ENCODE measurements around the gene CFAP300.
A peak's percentile ranks its signal among the peaks of the same experiment; 100 is the strongest.

CFAP300 gene

DNA sequence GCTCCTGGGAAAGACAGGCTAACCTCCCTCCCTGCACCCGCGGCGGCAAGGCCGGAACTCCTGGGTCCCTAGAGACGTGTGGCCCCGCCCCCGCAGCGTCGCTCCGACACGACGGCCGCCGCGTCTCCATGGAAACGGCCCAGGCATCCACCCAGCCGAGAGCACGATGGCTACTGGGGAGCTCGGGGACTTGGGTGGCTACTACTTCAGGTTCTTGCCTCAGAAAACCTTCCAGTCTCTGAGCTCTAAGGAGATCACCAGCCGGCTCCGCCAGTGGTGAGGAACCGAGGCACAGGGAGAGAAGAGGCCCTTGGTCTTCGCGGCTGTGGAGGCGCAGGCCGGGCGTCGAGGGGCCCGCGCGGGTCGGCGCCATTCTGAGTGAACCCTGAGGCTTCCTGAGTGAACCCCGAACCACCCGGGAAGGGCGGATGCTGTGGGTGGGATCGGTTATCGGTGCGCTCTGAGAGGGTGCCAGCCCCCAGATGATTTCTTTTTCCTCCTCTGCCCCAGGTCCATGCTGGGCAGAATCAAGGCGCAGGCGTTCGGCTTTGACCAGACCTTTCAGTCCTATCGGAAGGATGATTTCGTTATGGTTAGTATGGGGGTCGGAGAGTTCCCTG lies at the start of gene CFAP300:
Gene CFAP300 (plus strand): TSS at position 133 of the 620 bp plus-strand sequence. CDS start 34 bp downstream, at position 167.
- Mint-ChIP-seq H3K4me1 (ENCODE audit: low read depth) (peaks cover 5% of the 10 kb centered on the region), H3K4me3 (peak within 1 kb of the TSS; percentile 59), H3K36me3 (ENCODE audit: low read depth) (no peaks in the 10 kb centered on the region), H3K9me3 (peaks cover 3% of the 10 kb centered on the region), H3K27ac (no peak within 1 kb of the TSS), H3K27me3 (peaks cover 50% of the 10 kb centered on the region)

DNA sequence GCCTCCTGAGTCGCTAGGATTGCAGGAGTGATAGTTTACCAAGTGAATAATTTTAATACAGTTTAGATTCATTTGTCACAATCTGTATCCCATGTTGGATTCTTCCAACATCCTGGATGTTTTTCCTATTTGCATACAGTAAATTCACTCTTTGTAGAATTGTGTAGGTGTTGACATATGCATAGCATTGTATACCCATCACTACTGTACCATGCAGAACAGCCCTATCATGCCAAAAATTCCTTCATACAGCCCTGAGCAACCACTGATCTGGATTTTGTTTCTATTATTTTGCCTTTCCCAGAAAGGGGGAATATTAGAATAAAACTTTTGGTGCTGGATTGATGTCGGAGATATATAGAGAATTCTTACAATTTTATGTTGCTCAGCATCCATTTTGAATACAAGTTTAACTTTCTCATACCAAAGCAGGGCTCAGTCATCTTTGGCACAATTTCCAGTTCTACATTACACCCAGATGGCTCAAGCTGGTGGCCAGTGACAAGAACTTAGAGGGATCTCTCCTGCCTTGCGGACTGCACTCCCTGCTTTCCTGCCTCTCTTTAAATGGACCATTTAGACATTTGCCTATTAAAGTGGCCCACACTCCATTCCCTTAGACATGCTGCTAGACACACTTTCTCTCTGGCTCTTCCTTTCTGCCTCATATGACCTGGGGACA lies 45.4 kb upstream of the CFAP300 start:
- no peaks in the 10 kb centered on the region for H3K4me1 Mint-ChIP-seq (ENCODE audit: low read depth)
- H3K9me3 Mint-ChIP-seq: no peaks in the 10 kb centered on the region
- H3K27me3 Mint-ChIP-seq: no peaks in the 10 kb centered on the region
- H3K4me3 Mint-ChIP-seq: no peak overlapping the region
- H3K36me3 Mint-ChIP-seq (ENCODE audit: low read depth): no peaks in the 10 kb centered on the region
- no peak overlapping the region for H3K27ac Mint-ChIP-seq

DNA sequence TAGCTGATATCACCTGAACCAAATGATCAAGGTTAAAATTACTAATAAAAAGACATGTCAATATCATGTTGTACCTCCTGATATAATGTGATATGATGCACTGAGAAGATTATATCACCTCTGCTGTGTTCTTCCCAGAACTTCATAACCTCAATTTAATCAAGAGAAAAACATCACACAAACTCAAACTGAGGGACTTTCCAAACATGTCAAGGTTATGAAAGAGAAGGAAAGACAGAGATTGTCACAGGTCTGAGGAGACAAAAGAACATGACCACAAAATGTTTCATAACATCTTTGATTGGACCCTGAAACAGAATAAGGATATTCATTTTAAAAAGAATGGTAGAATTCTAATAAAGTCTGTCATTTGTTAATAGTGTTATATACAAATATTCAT lies 43.0 kb upstream of the CFAP300 start:
- no peaks in the 10 kb centered on the region for H3K4me1 Mint-ChIP-seq (ENCODE audit: low read depth)
- no peaks in the 10 kb centered on the region for H3K36me3 Mint-ChIP-seq (ENCODE audit: low read depth)
- no peak overlapping the region for H3K4me3 Mint-ChIP-seq
- H3K27ac Mint-ChIP-seq: no peak overlapping the region
- no peaks in the 10 kb centered on the region for H3K27me3 Mint-ChIP-seq
- no peaks in the 10 kb centered on the region for H3K9me3 Mint-ChIP-seq

DNA sequence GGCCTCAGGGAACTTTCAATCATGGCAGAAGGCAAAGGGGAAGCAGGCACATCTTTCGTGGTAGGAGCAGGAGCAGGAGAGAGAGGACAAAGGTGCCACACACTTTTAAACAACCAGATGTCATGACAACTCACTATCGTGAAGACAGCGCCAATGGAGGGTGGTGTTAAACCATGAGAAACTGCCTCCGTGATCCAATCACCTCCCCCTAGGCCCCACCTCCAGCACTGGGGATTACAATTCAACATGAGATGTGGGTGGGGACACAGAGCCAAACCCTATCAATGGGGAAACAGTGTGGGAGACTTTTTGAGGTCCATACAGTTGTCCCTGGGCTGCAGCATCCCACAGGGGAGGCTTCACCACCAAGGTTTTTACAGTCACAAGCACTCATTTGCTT lies 41.9 kb upstream of the CFAP300 start:
- H3K4me1 Mint-ChIP-seq (ENCODE audit: low read depth): no peaks in the 10 kb centered on the region
- no peak overlapping the region for H3K27ac Mint-ChIP-seq
- H3K9me3 Mint-ChIP-seq: no peaks in the 10 kb centered on the region
- H3K36me3 Mint-ChIP-seq (ENCODE audit: low read depth): no peaks in the 10 kb centered on the region
- peaks cover 7% of the 10 kb centered on the region for H3K27me3 Mint-ChIP-seq
- no peak overlapping the region for H3K4me3 Mint-ChIP-seq

DNA sequence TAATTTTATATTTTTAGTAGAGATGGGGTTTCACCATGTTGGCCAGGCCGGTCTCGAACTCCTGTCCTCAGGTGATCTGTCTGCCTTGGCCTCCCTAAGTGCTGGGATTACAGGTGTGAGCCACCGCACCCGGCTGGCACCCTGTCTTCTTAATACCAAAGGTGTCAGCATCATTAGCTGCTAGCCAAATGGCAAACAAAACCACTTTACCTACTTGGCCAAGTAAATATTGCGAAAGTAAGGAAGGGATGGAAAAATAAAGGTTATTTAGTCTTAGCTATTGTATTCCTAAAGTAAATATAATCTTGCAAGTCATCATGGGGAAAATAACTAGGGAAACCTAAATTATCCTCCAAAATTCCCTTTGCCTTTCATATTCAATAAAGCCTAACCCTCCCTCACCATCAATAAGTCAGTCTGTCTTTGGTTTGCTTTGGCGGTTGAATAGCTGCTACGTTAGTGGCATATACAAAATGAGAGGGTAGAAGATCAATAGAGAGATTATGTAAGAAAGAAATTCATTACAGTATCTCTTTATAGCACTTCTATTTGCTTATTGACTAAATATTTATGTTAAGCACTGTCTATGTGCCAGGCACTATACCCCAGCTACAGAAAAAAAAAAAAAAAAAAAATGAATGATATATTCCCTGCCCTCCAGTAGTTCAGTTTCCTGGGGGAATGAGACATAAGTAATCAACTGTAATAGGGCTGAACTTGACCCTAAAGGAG lies 40.2 kb upstream of the CFAP300 start:
- H3K27ac Mint-ChIP-seq: no peak overlapping the region
- H3K27me3 Mint-ChIP-seq: peaks cover 11% of the 10 kb centered on the region
- H3K4me3 Mint-ChIP-seq: no peak overlapping the region
- no peaks in the 10 kb centered on the region for H3K9me3 Mint-ChIP-seq
- H3K36me3 Mint-ChIP-seq (ENCODE audit: low read depth): no peaks in the 10 kb centered on the region
- no peaks in the 10 kb centered on the region for H3K4me1 Mint-ChIP-seq (ENCODE audit: low read depth)

DNA sequence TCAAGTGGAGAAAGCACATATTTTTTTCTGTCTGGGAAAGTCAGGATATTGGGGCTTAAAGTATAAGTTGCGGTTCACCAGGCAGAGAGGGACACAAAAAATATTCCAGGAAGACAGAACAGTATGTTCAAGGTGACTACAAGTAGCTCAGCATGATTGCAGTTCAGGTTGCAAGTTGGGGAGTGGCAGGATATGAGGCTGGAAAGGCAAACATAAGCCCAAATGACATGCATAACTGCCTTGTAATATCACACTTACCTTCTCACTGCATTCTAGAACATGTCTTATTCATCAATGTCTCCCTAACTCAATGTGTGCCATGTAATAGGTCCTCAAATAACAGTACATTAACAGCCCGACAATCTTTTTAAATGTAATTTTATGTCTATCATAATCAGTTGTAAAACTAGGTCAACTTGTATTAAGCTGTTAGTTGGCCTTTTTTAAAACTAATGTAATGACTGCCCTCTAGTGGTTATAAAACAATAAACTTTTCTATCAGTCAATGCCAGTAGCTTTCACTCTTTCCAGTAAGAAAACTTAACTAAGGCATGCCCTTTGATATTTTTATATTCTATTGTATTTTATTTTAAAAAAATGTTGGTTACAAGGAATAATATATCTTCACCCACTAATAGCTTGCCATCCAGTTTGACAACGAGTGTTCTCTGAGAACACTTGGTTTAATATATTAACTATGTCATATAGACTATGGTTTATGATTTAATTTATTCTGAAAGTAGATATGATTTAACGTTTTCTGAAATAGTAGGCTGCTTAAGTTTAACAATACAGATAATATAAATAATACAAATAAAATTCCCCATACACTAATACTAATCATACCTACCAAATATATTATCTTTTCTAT lies 39.4 kb upstream of the CFAP300 start:
- Mint-ChIP-seq H3K27me3 (peaks cover 16% of the 10 kb centered on the region), H3K27ac (no peak overlapping the region), H3K4me1 (ENCODE audit: low read depth) (no peaks in the 10 kb centered on the region), H3K4me3 (no peak overlapping the region), H3K36me3 (ENCODE audit: low read depth) (no peaks in the 10 kb centered on the region), H3K9me3 (no peaks in the 10 kb centered on the region)

DNA sequence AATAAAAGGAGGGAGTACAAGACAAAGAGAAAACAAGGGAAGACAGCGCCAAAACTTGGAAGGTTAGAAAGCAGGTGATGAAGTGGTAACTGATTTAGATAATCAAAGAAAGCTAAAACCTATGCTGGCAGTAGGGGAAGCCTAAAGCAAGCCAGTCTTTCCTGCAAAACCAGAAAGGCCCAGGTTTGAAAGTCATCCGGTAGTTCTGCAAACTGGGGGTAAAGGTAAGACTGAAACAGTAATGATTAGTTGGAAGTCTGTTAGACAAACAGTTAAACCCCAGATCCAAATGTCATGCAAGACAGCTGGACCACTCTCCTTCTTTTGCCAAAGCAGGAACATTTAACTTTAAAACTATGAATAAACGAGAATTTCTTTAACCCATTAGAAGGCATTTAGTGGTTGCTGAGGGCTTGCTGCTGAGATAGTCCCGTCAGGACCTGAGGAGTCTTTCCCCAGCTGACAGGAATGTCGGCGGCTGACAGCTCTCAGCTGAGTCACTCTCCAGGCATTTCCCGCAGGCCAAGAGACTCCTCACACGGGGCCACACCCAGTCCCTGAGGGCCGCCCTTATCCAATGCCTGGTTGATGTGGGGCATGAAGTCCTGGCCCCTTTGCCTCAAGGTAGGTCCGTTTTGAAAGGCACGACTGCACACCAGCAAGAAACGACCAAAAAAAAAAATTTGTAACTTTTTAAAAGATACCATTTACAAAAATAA lies 36.3 kb upstream of the CFAP300 start:
- Mint-ChIP-seq H3K27ac (no peak overlapping the region), H3K4me1 (ENCODE audit: low read depth) (no peaks in the 10 kb centered on the region), H3K36me3 (ENCODE audit: low read depth) (no peaks in the 10 kb centered on the region), H3K27me3 (peaks cover 16% of the 10 kb centered on the region), H3K4me3 (no peak overlapping the region), H3K9me3 (no peaks in the 10 kb centered on the region)

DNA sequence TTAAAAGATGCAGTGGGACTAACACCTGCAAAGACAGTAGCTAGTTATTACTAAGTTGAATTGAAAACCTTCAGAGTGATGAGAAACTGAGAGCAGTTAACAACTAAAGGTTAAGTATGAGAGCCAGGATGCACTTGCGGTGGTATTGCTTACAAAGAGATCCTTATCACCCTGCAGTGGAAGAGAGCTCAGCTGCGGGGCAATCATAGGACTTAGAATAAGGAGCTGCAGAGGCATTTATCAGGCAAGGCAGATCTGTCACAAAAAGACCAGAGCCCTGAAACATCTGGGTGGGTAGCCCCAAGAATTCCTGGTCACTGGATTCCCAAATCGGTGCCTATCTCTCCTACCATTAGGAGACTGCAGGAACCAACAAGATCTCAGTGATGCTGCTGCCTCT lies 34.3 kb upstream of the CFAP300 start:
- Mint-ChIP-seq H3K9me3 (no peaks in the 10 kb centered on the region), H3K27ac (no peak overlapping the region), H3K4me1 (ENCODE audit: low read depth) (no peaks in the 10 kb centered on the region), H3K36me3 (ENCODE audit: low read depth) (no peaks in the 10 kb centered on the region), H3K27me3 (peaks cover 16% of the 10 kb centered on the region), H3K4me3 (no peak overlapping the region)

DNA sequence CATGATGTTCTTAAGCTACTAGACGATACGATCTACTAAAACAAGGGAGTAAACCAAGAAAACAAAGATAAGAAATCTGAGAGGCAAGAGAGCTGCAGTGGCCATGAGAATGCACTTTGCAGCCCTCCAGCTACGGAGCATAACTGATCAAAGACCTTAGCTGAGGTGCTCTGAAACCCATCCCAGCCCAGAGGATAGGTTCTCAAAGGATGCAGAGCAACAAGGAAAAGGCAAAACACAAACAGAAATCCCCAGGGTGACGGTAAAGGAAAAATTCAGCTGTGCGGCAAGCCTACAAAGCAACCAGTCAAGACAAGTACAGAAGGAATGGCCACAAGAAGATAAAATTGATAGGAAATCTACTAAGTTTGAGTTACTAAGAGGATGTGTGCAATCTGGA lies 32.5 kb upstream of the CFAP300 start:
- H3K4me1 Mint-ChIP-seq (ENCODE audit: low read depth): no peaks in the 10 kb centered on the region
- no peak overlapping the region for H3K4me3 Mint-ChIP-seq
- H3K36me3 Mint-ChIP-seq (ENCODE audit: low read depth): no peaks in the 10 kb centered on the region

DNA sequence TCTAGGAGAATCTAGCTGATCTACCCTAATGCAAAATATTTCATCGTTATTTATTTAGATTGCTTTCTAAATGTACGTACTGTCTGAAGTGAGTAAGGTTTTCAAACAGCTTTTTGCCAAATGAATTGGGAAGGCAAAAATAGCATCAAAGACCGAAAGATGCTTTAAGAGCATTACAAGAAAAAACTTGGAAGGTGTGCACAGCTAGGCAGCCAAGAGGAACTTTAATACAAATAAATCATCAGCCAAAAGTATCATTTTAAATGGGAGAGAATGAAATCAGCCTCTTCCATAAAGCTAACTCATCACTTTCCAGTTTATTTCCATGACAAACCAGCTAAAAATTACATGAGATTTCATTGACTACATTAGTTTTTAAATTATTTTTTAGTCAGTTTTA lies 30.2 kb upstream of the CFAP300 start:
- no peak overlapping the region for H3K27ac Mint-ChIP-seq
- no peaks in the 10 kb centered on the region for H3K36me3 Mint-ChIP-seq (ENCODE audit: low read depth)
- peaks cover 5% of the 10 kb centered on the region for H3K27me3 Mint-ChIP-seq
- no peaks in the 10 kb centered on the region for H3K9me3 Mint-ChIP-seq
- no peak overlapping the region for H3K4me3 Mint-ChIP-seq
- H3K4me1 Mint-ChIP-seq (ENCODE audit: low read depth): no peaks in the 10 kb centered on the region

More for the DNA sequence above, 32.5 kb upstream of the CFAP300 start:
- Mint-ChIP-seq H3K27ac (no peak overlapping the region), H3K9me3 (no peaks in the 10 kb centered on the region), H3K27me3 (peaks cover 14% of the 10 kb centered on the region)

DNA sequence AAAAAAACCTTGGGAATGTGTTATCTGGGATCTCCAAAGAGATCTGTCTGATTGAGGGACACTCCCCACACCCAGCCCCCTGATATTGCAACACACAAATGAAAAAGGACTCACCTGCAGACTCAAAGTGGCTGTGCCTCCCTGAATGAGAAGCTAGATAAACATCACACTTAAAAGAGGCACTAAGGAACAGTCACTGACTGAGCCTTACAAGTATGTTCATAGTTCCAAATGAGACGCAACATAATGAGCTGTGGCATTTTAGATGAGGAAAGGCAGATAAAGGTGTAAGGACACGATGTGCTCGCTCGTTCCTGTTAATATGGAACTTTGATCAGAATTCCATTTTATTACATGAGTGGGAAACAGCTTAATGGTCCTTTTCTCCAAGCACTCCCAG lies 21.0 kb upstream of the CFAP300 start:
- Mint-ChIP-seq H3K27me3 (peaks cover 29% of the 10 kb centered on the region), H3K4me3 (no peak overlapping the region), H3K27ac (no peak overlapping the region), H3K9me3 (no peaks in the 10 kb centered on the region), H3K36me3 (ENCODE audit: low read depth) (no peaks in the 10 kb centered on the region), H3K4me1 (ENCODE audit: low read depth) (no peaks in the 10 kb centered on the region)

DNA sequence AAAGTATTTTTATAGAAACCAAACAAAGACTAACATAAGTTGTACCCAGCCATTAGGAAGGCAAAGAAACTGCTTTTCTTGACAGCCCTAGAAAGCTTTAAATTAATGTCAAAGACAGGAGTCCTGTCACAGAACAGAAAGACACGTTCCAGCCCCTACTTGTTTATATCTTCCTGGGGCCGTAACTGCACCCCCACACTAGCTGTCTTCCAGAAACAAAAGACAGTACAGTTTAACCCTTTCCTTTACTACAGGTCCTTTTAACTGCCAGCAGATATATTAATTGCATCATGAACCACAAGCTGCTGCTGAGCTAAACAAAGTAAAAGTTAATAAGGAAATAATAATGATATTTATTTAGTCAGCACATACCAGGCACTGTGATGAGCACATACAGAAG lies 20.3 kb upstream of the CFAP300 start:
- no peak overlapping the region for H3K27ac Mint-ChIP-seq
- H3K4me3 Mint-ChIP-seq: no peak overlapping the region
- H3K4me1 Mint-ChIP-seq (ENCODE audit: low read depth): no peaks in the 10 kb centered on the region
- no peaks in the 10 kb centered on the region for H3K9me3 Mint-ChIP-seq
- H3K27me3 Mint-ChIP-seq: peaks cover 29% of the 10 kb centered on the region
- no peaks in the 10 kb centered on the region for H3K36me3 Mint-ChIP-seq (ENCODE audit: low read depth)

DNA sequence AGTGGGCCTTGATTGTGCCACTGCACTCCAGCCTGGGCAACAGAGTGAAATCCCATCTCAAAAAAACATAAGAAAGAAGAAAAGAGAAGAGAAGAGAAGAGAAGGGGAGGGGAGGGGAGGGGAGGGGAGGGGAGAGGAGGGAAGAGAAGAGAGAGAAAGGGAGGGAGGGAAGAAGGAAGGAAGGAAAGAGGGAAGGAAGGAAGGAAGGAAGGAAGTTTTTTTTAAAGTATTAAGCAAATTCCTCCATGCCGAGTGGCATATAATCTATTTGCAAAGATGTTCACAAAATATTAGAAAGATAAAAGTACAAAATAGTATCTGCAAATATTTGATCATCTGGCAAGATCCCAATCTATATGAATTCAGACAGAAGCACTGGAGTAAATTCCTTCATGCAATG lies 10.5 kb upstream of the CFAP300 start:
- no peaks in the 10 kb centered on the region for H3K36me3 Mint-ChIP-seq (ENCODE audit: low read depth)
- no peak overlapping the region for H3K4me3 Mint-ChIP-seq
- peaks cover 24% of the 10 kb centered on the region for H3K27me3 Mint-ChIP-seq
- no peak overlapping the region for H3K27ac Mint-ChIP-seq
- no peaks in the 10 kb centered on the region for H3K4me1 Mint-ChIP-seq (ENCODE audit: low read depth)
- peaks cover 3% of the 10 kb centered on the region for H3K9me3 Mint-ChIP-seq

DNA sequence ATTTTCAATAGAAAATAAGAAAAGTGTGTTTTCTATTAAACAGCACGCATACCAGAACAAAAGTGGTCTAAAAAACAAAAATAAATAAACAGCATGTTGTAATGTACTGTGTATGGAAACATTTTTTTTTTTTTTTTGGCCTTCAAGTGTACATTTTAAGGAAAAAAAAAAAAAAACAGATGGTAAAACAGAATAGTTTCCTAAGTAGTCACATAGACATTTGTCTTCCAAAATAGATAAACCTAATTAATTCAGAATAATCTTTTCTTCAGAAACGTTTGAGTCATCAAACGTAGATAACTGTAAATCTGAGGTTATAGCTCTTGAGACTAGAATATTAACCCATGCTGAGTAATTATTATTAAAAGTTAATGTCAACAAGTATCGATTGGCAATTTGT lies 396 bp upstream of the CFAP300 start:
- peaks cover 3% of the 10 kb centered on the region for H3K9me3 Mint-ChIP-seq
- H3K4me1 Mint-ChIP-seq (ENCODE audit: low read depth): peaks cover 5% of the 10 kb centered on the region
- H3K27me3 Mint-ChIP-seq: peaks cover 49% of the 10 kb centered on the region
- H3K4me3 Mint-ChIP-seq: peak overlapping the region; percentile 59
- no peaks in the 10 kb centered on the region for H3K36me3 Mint-ChIP-seq (ENCODE audit: low read depth)
- no peak overlapping the region for H3K27ac Mint-ChIP-seq
